Epidermal melanocyte (primary cell): ENCODE measurements around the gene ULBP1.
"Not testable (repeated sequence)": the region's sequence is repeated elsewhere in the genome, so short reads cannot be mapped to it uniquely, and the experiment has no call there.

Experiments
- DNase-seq: peaks from one replicate; pipeline ENCODE4 v3.0.0; 2011; ENCODE audit warnings: low spot score; ENCODE audit not compliant: insufficient read length

ULBP1 gene

GRCh38 chr6:149933036-149933435 is 30.7 kb upstream of the ULBP1 start:
- DNase-seq = no peak

GRCh38 chr6:149933461-149933860 is 30.3 kb upstream of the ULBP1 start:
- DNase-seq = no peak

- no peak for DNase-seq
Observed at GRCh38 chr6:149934249-149935156, 29.2 kb upstream of the ULBP1 start.

- no peak for DNase-seq
Observed at GRCh38 chr6:149935246-149935645, 28.5 kb upstream of the ULBP1 start.

GRCh38 chr6:149935668-149936067 is 28.1 kb upstream of the ULBP1 start:
- DNase-seq = no peak

- no peak for DNase-seq
Observed at GRCh38 chr6:149936743-149937142, 27.0 kb upstream of the ULBP1 start.

GRCh38 chr6:149938013-149938570 is 25.7 kb upstream of the ULBP1 start:
- not testable (repeated sequence) for DNase-seq

- DNase-seq = no peak
Observed at GRCh38 chr6:149938571-149939355, 25.0 kb upstream of the ULBP1 start.

GRCh38 chr6:149939356-149939648 is 24.4 kb upstream of the ULBP1 start:
- DNase-seq = no peak

- DNase-seq = no peak
Observed at GRCh38 chr6:149939909-149940671, 23.7 kb upstream of the ULBP1 start.

- DNase-seq = no peak
Observed at GRCh38 chr6:149940672-149940982, 23.1 kb upstream of the ULBP1 start.

GRCh38 chr6:149941583-149942460 is 21.9 kb upstream of the ULBP1 start, which contains the start of gene ULBP2:
Gene ULBP2, plus strand, starts transcription at chr6:149942014. Its CDS starts 59 bp downstream, at chr6:149942073.
- peak; percentile 56 for DNase-seq

- no peak for DNase-seq
Observed at GRCh38 chr6:149942461-149942829, 21.3 kb upstream of the ULBP1 start.

- not testable (repeated sequence) for DNase-seq
Observed at GRCh38 chr6:149943321-149943720, 20.4 kb upstream of the ULBP1 start.

- not testable (repeated sequence) for DNase-seq
Observed at GRCh38 chr6:149945276-149945675, 18.5 kb upstream of the ULBP1 start.

GRCh38 chr6:149946631-149947030 is 17.1 kb upstream of the ULBP1 start:
- not testable (repeated sequence) for DNase-seq

GRCh38 chr6:149947533-149947932 is 16.2 kb upstream of the ULBP1 start:
- DNase-seq = not testable (repeated sequence)

GRCh38 chr6:149948011-149948410 is 15.7 kb upstream of the ULBP1 start:
- DNase-seq = no peak

- no peak for DNase-seq
Observed at GRCh38 chr6:149948616-149949015, 15.1 kb upstream of the ULBP1 start.

GRCh38 chr6:149950423-149950822 is 13.3 kb upstream of the ULBP1 start:
- DNase-seq = no peak

GRCh38 chr6:149951096-149951495 is 12.6 kb upstream of the ULBP1 start:
- DNase-seq = no peak
